ENCODE data around the gene MDK. TPM values are rescaled to one million over a fixed set of nuclear protein-coding genes. Genes with fewer than 3 reads are reported as not detected.

The MDK gene
- total and polyA plus RNA-seq, 2 experiments from 2014 or later: 388 to 477 TPM

DNA sequence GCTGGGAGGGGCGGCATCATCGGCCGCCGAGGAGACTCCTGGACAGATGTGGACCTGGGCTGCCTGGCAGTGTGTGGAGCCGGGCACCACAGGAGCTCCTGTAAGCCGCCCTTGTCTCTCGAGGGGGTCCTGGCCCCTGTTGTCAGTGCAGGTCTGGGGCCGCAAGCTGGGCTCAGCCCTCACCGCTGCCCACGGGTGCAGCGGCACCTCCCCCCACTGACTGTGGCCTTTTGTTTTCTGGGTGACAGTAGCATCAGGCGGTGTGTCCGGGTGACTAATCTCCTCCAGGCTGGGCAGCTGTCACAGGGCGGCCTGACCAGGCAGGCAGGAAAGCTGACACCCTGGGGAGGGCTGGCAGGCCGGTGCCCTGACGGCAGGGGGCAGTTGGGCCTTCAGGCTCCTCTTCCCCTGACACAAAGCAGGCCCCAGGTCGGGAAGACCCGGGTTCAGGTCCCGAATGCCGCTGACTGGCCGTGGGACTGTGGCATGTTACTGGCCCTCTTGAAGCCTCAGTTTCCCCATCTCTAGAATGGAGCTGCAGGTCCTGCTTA is 17.9 kb upstream of the MDK start:
- no peaks in the 10 kb centered on the region for H3K9me3 Mint-ChIP-seq
- H3K4me1 ChIP-seq (ENCODE audit: insufficient read depth): peaks cover 17% of the 10 kb centered on the region; the same call in 1 of the 2 replicates
- H3K4me1 Mint-ChIP-seq: peaks cover 41% of the 10 kb centered on the region
- H3K9me2 ChIP-seq (ENCODE audit: insufficient read depth): no peaks in the 10 kb centered on the region
- DNase-seq (ENCODE audit: low spot score): no peak
- ATAC-seq: no peak
- peaks cover 9% of the 10 kb centered on the region for H3K36me3 Mint-ChIP-seq (ENCODE audit: low read depth)
- H2AFZ ChIP-seq: no peak overlapping the region
- no peak overlapping the region for H3K4me3 ChIP-seq
- H3K27ac Mint-ChIP-seq: no peak overlapping the region
- H3K27me3 ChIP-seq (ENCODE audit: insufficient read depth): no peaks in the 10 kb centered on the region
- TF ChIP-seq POLR2AphosphoS5 (IDR thresholded peaks at IDR 0.05; ENCODE audit: low read depth) (no peak), ZNF114 (CRISPR knock-in tag; IDR thresholded peaks at IDR 0.05) (no peak), NANOG (IDR thresholded peaks at IDR 0.05; ENCODE audit: borderline replicate concordance) (no peak), STAT1 (IDR thresholded peaks at IDR 0.05; ENCODE audit: unreplicated experiment) (no peak), ZNF462 (CRISPR knock-in tag; IDR thresholded peaks at IDR 0.05) (no peak)
- H3K79me2 ChIP-seq (replicated peaks; ENCODE audit: insufficient read depth): peaks cover 41% of the 10 kb centered on the region
- peaks cover 14% of the 10 kb centered on the region for H4K20me1 ChIP-seq (replicated peaks; ENCODE audit: insufficient read depth)
- no peak overlapping the region for H3K4me3 Mint-ChIP-seq
- H3K4me2 ChIP-seq: no peak overlapping the region
- H3K27ac ChIP-seq (ENCODE audit: low read depth): no peak overlapping the region
- 0 out of 2 replicates have a peak, but pooled peaks cover 14% of the 10 kb centered on the region for H3F3A ChIP-seq (replicated peaks; ENCODE audit: low read depth)
- no peaks in the 10 kb centered on the region for H3K36me3 ChIP-seq (ENCODE audit: insufficient read depth)
- H3K27me3 Mint-ChIP-seq (ENCODE audit: insufficient read depth, low read depth, poor library complexity): peaks cover 8% of the 10 kb centered on the region

- Mint-ChIP-seq H3K4me1 (peaks cover 44% of the 10 kb centered on the region), H3K27ac (no peak overlapping the region), H3K4me3 (no peak overlapping the region), H3K9me3 (no peaks in the 10 kb centered on the region), H3K27me3 (ENCODE audit: insufficient read depth, low read depth, poor library complexity) (peaks cover 9% of the 10 kb centered on the region), H3K36me3 (ENCODE audit: low read depth) (peaks cover 14% of the 10 kb centered on the region)
- no peaks in the 10 kb centered on the region for H3K27me3 ChIP-seq (ENCODE audit: insufficient read depth)
- H3K9me2 ChIP-seq (ENCODE audit: insufficient read depth): no peaks in the 10 kb centered on the region
- H3K4me2 ChIP-seq: no peak overlapping the region
- H3K4me1 ChIP-seq (ENCODE audit: insufficient read depth): peaks cover 18% of the 10 kb centered on the region
- no peak for TF ChIP-seq ZNF114 (CRISPR knock-in tag; IDR thresholded peaks at IDR 0.05)
- no peak for TF ChIP-seq NANOG (IDR thresholded peaks at IDR 0.05; ENCODE audit: borderline replicate concordance)
- no peak for TF ChIP-seq JUNB (IDR thresholded peaks at IDR 0.05; ENCODE audit: unreplicated experiment)
- no peak for TF ChIP-seq ETS1 (IDR thresholded peaks at IDR 0.05)
- no peak for TF ChIP-seq CTCF (conservative IDR thresholded peaks at IDR 0.05; ENCODE audit: low read depth in 2 of 2)
- TF ChIP-seq ZNF331 (CRISPR knock-in tag; IDR thresholded peaks at IDR 0.05; ENCODE audit: low read depth): no peak
- H3K4me3 ChIP-seq: no peak overlapping the region
- peaks cover 18% of the 10 kb centered on the region for H4K20me1 ChIP-seq (replicated peaks; ENCODE audit: insufficient read depth)
- H3K36me3 ChIP-seq (ENCODE audit: insufficient read depth): no peaks in the 10 kb centered on the region
- peaks cover 36% of the 10 kb centered on the region for H3K79me2 ChIP-seq (replicated peaks; ENCODE audit: insufficient read depth)
- ATAC-seq (no peak), DNase-seq (ENCODE audit: low spot score) (no peak)
- H3F3A ChIP-seq (replicated peaks; ENCODE audit: low read depth): 0 out of 2 replicates have a peak, but pooled peaks cover 14% of the 10 kb centered on the region
- H2AFZ ChIP-seq: no peak overlapping the region
- H3K27ac ChIP-seq (ENCODE audit: low read depth): no peak overlapping the region
These were observed 17.4 kb upstream of the MDK start for GRCh38 chr11:46364056-46364455.

All from GM23338 (cell line).